DMS53 treated with DMSO at 0.1 percent for 48 hours (cell line): ENCODE data around the gene KCND3.

Experiments used
- DNase-seq: peaks from one replicate; lab custom pipeline; 2025; ENCODE audit not compliant: unreplicated experiment; lab: John Stamatoyannopoulos, UW

The KCND3 gene

DNA sequence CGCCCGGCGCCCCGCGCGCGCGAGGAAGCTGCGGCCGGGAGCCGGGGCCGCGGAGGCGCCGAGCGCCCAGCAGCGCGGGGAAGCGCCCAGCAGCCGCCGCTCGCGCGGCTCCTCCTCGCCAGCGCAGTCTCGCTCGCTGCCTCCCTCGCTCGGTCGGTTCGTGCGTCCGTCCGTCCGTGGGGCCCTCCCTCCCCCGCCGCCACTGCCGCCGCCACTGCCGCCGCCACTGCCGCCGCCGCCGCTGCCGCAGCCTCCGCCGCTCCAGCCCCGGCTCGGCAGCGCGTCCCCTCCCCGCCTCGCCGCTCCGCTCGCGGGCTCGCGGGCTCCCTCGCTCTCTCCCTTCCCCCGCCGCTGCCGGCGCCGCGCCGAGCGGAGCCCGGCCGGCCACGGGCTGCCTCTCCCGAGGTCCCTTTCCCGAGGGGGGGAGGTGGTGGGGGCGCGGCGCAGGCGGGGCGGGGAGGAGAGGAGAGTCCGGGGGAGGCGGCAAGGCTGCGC, at the start of gene KCND3:
TSS of gene KCND3 (minus strand) at position 138 of the 495 bp plus-strand sequence.
- DNase-seq = peak; percentile 3

DNA sequence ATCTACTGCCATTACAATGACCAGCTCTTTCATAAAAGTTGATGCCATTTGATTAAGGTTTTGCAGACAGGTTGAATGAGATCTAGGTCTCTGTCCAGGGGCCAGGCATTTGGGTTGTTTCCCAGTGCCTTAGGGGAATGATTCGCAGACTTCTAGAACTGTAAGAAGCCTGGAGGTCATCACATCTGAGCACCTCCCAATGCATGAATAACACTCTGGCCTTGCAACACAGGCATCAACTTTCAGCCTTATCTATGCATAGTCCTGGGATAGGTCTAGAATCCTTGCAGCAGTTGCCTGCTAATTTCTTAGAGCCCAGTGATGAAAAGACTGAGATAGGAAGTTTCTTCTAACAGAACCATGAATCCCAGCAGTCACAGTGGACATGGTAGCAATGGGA, 44.8 kb upstream of the KCND3 start:
- DNase-seq = no peak

DNA sequence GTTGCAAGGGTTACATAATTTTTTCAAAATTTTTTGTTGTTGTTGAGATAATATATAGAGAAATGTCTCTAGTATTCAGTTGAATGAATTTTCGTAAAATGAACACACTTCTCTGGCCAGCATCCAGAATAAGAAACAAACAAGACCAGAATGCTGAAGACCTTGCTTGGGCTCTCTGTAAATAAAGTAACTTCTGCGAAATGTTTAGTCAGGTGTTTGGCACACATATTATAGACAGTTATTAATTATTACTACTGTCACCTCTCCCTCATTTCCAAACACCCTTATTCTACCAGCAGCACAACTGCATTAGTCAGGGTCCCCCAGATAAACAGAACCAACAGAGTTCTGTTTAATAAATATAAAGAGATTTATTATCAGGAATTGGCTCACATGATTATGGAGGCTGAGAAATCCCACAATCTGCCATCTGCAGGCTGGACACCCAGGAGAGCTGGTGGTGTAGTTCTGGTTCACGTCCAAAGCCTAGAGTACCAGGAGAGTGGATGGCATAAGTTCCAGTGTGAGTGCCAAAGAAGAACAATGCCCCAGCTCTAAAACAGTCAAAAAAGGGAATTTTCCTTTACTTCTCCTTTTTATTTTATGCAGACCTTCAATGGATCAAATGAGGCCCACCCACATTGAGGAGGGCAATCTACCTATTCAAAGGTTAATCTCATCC, 44.1 kb upstream of the KCND3 start:
- DNase-seq = no peak

DNA sequence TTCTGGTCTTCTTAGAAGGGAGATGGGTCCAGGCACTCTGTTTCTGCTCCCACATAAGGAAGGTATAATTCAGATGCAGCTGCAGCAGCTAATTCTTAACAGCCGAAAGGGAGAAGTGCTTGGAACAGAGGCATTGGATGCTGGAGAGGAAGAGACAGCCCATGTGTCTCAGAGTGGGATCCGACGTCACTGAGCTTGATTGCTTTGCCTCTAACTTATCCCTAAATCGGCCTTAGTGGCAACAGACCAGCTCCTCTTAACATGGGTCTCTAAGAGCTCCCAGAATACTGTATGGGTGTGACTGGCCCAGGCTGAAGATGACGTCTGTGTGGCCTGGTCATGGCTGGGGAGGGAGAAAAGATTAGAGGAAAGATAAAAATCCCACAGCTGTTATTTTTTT, 40.7 kb upstream of the KCND3 start:
- DNase-seq = no peak

DNA sequence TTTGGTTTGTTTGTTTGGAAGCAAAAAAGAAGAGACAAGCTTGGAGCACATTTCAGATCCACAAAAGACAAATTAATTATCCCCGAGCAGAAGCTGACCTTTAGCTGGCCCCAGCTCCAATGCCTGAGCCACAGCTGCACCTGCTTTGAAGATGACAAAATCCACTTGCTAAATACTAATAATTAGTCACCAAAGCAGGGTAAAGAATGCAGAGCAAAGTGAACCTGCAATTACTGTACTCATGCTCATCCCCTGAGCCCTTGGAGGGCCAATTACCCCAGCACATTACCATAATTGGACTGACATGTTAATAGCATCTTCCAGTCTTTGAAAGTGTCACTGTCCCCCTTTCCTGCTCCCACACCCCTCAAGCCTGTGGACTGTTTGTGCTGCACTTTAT, 38.2 kb upstream of the KCND3 start:
- DNase-seq = no peak

DNA sequence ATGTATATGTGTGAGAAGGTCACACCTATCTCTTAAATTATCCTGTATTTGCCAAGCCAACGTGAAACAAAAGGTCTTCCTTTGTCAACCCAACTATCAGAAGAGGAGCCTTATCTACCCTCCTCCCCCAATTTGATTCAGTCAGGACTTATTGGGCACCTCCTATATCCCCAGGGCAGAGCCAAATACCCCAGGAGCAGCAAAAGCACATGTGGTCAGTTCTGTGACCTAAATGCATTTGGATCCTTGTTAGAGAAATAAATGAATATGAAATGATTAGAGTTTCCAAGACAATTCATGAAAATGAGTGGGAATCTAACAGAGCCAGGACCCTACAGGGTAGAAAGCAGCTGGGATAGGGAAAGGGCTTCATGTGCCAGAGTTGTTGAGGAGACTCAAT, 37.0 kb upstream of the KCND3 start:
- no peak for DNase-seq

DNA sequence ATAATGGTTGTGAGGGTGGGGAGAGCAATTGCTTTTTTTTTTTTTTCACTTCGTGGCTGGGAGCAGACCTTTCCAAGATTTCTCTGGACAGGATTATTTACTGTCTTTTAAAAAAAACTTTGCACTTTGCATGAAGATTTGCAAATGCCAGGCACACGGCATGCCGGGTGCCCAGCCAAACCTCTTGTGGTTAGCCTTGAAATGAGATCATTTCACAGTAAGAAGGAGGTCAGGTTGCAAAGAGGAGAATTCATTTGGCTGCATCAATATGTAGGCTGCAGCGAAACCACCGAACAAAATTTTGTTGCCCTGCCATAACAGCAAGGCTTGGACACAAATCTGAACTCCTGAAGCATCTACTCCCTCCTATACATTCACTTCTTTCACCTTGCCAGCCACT, 36.5 kb upstream of the KCND3 start:
- DNase-seq = no peak

DNA sequence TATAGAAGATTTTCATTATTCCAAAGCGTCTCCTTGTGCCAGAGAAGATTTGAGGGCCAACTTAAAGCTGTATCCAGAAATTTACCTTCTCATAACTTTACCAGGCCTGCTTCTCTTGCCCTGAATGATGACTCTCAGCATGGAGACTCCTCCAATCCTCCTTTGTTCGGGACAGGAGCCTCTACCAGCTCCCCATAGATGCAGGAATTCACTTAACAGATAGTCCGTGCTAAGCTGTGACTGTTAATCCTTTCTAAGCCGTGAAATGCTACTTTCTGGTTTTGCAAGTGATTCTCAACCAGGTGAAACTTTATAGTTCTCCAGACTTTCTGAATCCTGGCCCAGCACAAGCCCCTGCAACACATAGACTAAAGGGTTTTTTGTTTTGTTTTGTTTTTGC, 31.8 kb upstream of the KCND3 start:
- no peak for DNase-seq

DNA sequence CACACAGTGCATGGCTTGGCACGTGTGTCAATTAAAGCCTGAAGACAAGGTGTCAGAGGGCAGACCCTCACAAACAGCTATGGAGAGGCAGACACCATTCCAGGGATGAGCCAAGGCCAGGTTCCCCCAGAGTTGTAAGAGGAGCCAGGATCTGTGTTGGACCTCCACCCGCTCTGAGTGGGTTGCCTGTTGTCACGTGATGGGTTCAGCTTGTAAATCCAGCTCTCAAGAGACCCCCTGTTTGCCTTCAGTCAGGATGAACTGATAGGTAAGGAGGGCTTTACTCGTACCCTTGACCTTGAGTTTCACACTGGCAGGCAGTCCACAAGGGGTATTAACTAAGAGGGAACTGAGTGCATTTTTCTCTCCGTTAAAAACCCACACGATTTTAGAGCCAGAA, 27.7 kb upstream of the KCND3 start:
- no peak for DNase-seq

DNA sequence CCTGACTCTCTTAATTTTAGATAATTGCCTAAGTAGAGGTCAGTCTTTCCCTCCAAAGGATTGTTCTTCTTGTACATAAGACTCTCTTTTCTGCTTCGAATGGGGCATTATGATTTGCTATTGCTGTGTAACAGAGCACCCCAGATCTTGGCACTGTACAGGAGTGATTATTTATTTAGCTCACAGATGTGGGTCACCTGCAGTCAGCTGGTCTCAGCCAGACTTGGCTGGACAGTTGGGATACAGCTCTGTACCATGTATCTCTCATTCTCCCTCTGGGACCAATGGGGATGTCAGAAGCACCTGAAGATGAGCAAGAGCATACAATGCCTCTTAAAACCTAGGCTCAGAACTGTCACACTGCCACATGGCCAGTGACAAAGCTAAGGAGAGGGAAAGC, 23.4 kb upstream of the KCND3 start:
- no peak for DNase-seq

DNA sequence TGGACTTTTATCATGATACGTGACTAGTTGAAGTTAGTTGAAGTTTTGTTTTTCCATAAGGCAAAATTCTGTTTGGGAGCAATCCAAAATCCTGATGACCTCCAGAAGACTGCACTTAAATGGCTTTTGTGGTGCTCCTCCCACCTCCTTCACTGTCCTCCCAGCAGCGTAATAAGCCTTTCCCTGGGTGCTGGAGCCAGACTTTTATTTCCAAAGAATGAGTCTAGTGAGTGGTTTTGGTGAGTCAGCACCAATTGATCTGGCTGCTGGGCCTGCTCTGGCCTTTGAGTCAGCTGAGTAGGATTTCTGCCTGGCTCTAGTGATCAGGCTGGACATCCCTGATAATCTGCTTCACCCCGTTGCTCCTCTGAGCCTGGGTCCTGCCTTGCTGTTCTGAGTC, 21.7 kb upstream of the KCND3 start:
- DNase-seq = no peak

DNA sequence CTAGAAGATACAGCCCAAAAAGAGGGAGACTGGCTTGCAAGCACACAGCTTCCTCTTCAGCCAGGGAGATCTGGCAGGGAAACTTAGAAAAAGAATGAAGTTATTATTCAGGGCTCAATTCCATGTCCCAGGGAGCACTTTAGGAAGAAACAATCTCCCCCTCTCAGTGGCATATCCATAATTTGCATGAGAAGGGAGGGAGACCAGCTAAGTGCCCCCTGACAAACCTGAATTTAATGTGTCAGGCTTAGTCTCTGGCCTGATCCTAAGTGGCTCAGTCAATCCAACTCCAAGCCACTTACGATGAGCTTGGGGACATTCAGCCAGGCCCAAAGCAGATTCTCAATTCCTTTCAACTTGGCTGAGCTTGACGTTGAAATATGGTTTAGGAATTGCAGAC, 17.7 kb upstream of the KCND3 start:
- DNase-seq = no peak

DNA sequence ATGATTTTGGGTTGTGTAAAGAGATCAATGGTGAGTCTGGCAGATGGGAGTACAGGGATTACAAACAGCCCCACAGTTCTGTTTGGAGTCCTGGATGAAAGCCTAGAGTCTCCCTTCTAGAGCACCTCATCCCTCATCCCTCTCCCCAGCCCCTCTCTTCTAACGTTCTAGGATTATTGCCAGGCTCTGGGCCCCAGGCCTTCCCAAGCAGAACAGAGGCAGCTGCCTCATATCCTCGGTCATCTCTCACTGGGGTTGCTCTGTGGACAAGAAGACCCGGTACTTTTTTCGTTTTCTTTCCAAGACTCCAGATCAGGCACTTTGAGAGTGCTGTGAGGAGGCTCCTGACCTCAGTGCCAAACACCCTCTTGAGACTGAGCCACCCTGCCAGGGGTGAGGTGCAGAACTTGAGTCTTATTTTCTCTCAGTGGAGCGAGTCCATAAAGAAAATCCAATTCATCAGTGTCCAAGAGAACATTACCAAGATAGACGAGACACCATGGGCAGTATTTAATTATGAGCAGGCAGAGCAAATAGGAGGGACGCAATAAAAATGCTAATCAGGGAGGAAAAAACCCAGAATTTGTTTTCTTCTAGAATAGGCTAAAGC, 17.1 kb upstream of the KCND3 start:
- no peak for DNase-seq

DNA sequence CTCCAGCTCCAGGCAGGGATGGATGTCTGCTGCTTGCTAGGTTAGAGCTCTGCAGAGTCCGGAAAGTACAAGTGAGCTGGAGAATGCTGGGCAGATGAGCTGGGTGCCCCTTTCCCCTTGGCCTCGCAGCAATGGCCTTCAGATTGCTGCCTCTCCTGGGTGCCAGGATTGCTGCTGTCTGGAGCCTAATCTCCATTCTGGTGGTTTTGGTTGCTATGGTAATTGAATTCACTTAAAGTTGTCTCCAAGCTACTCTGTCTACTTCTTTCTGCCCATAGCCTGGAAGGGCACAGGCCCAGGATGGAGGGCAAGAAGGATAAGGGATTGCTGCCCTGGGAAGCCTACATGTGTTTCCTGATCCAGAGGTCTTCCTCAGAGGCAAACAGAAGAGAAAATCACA, 14.6 kb upstream of the KCND3 start:
- DNase-seq = no peak

DNA sequence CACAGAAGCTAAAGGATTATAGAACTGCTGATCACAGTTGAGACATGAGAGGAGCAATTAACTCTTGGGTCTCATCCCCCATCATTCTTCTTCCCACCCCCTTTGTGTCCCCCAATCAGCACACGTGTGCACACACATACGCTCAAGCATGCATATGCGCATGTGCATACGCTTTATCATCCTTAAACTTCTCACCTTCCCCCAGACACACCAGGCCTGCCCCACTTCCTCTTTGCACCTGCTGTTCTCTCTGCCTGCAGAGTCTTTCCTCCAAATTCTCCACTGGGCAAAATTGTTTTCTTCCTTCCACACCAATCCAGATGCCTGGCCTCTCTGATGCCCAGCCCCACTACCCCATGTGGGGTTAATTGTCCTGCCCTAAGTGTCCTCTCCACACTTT, 13.0 kb upstream of the KCND3 start:
- DNase-seq = no peak

DNA sequence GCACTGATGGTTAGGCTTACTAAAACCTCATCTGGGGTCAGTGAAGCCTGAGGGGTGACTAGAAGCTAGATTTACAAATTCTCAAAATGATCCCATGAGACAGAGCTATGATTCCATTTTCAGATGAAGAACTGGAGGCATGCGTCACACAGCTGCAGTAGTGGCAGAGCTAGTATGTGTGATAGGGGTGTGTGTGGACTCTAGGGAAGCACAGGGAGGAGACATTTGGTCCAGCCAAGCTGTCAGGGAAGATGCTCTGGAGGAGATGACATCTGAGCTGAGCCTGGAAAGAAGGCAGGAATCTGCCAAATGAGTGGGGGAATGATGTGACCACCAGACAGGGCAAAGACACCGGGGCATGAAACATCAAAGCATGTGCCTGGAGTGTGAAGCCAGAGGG, 12.0 kb upstream of the KCND3 start:
- no peak for DNase-seq

DNA sequence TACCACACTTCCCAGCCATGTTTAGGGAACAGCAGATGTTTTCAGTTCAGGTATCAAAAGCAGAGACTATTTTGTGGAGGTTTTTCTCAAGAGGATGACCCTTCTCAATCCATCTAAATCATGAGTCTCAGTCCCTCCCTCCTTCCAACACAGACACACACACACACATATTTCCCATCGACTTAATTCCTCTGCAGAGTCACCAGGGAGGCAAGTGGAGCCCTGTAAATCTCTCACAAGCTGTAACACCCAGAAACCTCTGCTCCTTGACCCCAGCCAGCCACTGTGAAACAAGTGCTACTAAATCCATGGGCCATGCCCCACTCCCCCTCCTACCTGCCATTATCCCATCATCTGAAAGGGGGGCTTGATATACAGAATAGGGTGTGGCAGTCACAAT, 10.6 kb upstream of the KCND3 start:
- DNase-seq = no peak

DNA sequence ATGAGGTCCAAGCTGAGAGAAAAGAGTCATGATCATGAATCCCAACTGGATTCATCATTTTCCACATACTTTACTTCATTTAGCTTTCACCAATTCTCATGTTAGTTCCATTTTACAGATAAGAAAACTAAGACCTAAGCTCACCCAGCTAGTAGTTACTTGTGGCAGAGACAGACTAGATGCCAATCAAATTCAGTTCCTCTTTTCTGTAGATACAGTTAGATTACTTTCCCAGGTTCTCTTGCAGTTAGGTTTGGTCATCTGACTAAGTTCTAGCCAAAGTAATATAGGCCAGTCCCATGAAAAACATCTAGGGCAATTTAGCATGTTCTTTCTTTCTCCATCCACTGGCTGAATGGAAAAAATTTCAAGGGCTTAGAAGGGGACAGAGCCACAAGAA, 8.9 kb upstream of the KCND3 start:
- no peak for DNase-seq

DNA sequence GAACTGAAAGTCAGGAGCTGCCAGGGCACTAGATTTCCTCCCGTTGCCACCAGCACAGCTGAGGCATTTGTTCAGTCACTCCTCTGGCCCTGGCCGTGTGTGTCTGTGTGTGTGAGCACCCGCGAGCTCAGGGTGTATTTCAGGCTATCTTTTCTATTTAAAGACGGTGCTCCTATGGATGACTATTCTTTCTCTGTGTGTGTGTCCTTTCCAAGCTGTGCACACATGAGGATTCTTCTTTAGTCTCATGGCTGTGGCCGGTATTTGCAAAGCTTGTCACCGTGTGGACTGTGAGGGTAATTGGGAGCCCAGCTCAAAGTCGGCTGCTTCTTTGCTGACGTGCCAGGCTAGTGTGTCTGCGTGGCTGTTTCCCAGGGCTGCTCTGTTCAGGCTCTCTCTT, 3.0 kb upstream of the KCND3 start:
- no peak for DNase-seq

DNA sequence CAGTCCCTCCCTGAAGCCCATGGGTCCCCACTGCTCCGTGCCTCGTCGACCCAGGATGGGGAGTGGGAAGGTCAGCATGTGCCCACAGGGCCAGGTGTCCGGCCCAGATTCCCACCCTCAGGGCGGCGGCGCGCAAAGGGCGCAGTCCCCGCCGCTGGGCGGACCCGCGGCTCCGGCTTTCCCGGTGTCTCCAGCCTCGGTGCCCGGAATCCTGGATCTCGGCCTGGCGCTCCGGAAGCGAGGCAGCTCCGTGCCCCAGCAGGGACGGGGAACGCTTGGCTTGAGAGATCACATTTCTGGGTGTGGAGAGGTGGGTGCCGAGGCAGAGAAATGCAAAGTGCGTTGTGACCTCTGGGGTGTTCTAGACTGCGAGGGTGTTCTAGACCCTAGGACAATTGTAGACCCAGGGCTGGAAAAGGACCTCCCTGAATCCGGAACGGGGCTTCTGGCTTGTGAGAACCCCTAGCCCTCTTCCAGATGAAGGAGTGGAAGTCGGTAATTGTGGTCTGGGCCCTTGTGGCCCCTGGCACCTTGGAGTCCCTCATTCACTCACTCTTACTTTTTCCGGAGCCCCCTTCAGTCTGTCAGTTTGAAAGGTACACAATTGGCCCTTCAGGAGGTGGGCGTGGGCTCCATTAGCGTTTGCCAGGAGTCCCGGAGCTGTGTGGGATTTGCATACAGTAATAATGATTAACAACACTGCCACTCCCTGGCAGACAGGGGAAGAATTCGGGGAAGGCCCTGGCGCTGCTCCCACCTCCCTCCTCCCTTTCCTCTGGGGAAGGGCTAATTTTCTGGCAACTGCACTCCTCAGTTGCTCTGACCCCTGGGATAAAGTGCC, 1.6 kb upstream of the KCND3 start:
- peak; percentile 70 for DNase-seq

DNA sequence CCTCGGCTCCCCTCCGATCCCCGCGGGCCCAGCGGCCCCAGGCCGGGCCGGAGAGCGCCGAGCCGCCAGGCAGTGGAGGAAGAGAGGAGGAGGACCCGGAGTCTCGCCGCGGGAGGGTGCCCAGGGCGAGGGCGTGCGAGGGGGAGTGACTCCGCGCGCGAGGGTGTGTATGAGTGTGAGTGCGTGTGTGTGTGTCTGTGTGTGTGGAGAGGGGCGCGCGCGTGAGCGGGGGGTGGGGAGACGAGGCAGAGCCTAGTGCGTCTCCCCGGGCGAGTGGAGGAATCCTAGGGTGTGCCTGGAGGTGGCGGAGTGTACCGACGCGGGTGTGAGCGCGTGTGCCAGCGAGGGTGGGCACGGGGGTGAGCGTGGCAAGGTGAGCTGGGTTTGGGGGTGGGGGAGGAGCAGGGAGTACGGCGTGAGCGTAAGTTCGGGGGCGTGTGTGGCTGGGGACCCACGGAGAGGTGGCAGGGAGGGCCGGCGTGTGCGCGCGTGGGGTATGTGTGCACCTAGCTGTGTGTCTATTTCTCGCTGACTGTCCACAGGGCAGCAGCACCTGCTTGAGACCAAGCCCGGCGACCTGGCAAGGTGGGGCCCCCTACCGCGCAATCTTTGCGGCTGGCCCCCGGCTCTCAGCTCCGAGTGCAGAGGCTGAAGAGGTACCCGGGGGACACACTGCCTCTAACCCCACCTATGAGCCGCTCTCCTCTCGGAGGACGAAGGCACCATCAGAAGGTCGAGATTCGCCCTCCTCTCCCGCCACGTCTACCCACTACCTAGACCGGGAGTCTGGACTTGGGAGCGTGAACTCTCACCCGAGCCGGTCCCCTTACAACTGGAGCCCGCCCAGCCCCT, 784 bp upstream of the KCND3 start:
- peak; percentile 41 for DNase-seq
